ENCODE data around the gene GAS2. TPM values are rescaled to one million over a fixed set of nuclear protein-coding genes. Genes with fewer than 3 reads are reported as not detected.

The GAS2 gene
- total RNA-seq, 4 donors from 2014 or later, result 1.1 to 2.9 (median 2.6) TPM

- H3K9me3 ChIP-seq, result no peaks in the 10 kb centered on the region
- TF ChIP-seq CTCF (IDR thresholded peaks at IDR 0.05 in 4 of 5, conservative IDR thresholded peaks at IDR 0.05 in 1 of 5) (no peak), POLR2A (IDR thresholded peaks at IDR 0.05) (no peak)
- peaks cover 0 to 4% of the 10 kb centered on the region in 2 donors for H3K4me1 ChIP-seq
- no peak overlapping the region for H3K27ac ChIP-seq
- H3K4me3 ChIP-seq, result no peak overlapping the region
- no peak for DNase-seq
- H3K36me3 ChIP-seq, result no peaks in the 10 kb centered on the region
- intact Hi-C loops (cut with DNase I; ENCODE audit: low total_unique reads), result no loop called here
- no peaks in the 10 kb centered on the region for H3K27me3 ChIP-seq
- no peak for ATAC-seq
- in situ Hi-C loops (cut with MboI; ENCODE audit: low sequenced_read_pairs in 4 of 4), result loop anchor here in 1 of 4 donors (25.0 kb wide), 1 partner anchor 441 kb away; the partner anchor contains the start of gene SLC17A6
Observed at GRCh38 chr11:22778642-22779041, 112.2 kb downstream of the GAS2 start.

GRCh38 chr11:22779850-22780249 lies 113.4 kb downstream of the GAS2 start:
- intact Hi-C loops (cut with DNase I; ENCODE audit: low total_unique reads), result no loop called here
- Histone ChIP-seq H3K4me1 (peaks cover 0 to 4% of the 10 kb centered on the region in 2 donors), H3K27me3 (no peaks in the 10 kb centered on the region), H3K4me3 (no peak overlapping the region), H3K9me3 (no peaks in the 10 kb centered on the region), H3K36me3 (no peaks in the 10 kb centered on the region), H3K27ac (no peak overlapping the region)
- in situ Hi-C loops (cut with MboI; ENCODE audit: low sequenced_read_pairs in 4 of 4), result loop anchor here in 2 of 4 donors (10.0 to 25.0 kb wide), 2 partner anchors 443 to 445 kb away; partner anchors contain the start of gene SLC17A6 (in 2 of the 2)
- ATAC-seq (no peak), DNase-seq (no peak)
- TF ChIP-seq POLR2A (IDR thresholded peaks at IDR 0.05), result no peak
- no peak for TF ChIP-seq CTCF (IDR thresholded peaks at IDR 0.05 in 4 of 5, conservative IDR thresholded peaks at IDR 0.05 in 1 of 5)

- intact Hi-C loops (cut with DNase I; ENCODE audit: low total_unique reads), result no loop called here
- Histone ChIP-seq H3K27ac (no peak overlapping the region), H3K4me3 (no peak overlapping the region), H3K27me3 (no peaks in the 10 kb centered on the region), H3K4me1 (peaks cover 0 to 4% of the 10 kb centered on the region in 2 donors), H3K9me3 (no peaks in the 10 kb centered on the region), H3K36me3 (no peaks in the 10 kb centered on the region)
- in situ Hi-C loops (cut with MboI; ENCODE audit: low sequenced_read_pairs in 4 of 4), result loop anchor here in 2 of 4 donors (10.0 to 25.0 kb wide), 2 partner anchors 444 to 446 kb away; partner anchors contain the start of gene SLC17A6 (in 2 of the 2)
- no peak for DNase-seq
- no peak for ATAC-seq
- TF ChIP-seq POLR2A (IDR thresholded peaks at IDR 0.05), result no peak
Observed at GRCh38 chr11:22780952-22781593, 114.7 kb downstream of the GAS2 start.

GRCh38 chr11:22785251-22785650 lies 118.8 kb downstream of the GAS2 start:
- H3K9me3 ChIP-seq, result no peaks in the 10 kb centered on the region
- no peak overlapping the region for H3K4me3 ChIP-seq
- H3K27me3 ChIP-seq, result no peaks in the 10 kb centered on the region
- in situ Hi-C loops (cut with MboI; ENCODE audit: low sequenced_read_pairs in 4 of 4), result loop anchor here in 3 of 4 donors (5.0 to 25.0 kb wide), 3 partner anchors 448 to 450 kb away; partner anchors contain the start of gene SLC17A6 (in 3 of the 3)
- H3K4me1 ChIP-seq, result no peaks in the 10 kb centered on the region
- DNase-seq, result no peak
- H3K27ac ChIP-seq, result no peak overlapping the region
- no peak for ATAC-seq
- H3K36me3 ChIP-seq, result no peaks in the 10 kb centered on the region
- TF ChIP-seq POLR2A (IDR thresholded peaks at IDR 0.05) (no peak), CTCF (IDR thresholded peaks at IDR 0.05 in 4 of 5, conservative IDR thresholded peaks at IDR 0.05 in 1 of 5) (no peak)
- intact Hi-C loops (cut with DNase I; ENCODE audit: low total_unique reads), result loop anchor here (5.0 kb wide), 1 partner anchor 113 kb away; no protein-coding TSS in a partner anchor

GRCh38 chr11:22786475-22786874 lies 120.1 kb downstream of the GAS2 start:
- no peak overlapping the region for H3K27ac ChIP-seq
- in situ Hi-C loops (cut with MboI; ENCODE audit: low sequenced_read_pairs in 4 of 4), result loop anchor here in 3 of 4 donors (5.0 to 25.0 kb wide), 3 partner anchors 449 to 452 kb away; partner anchors contain the start of gene SLC17A6 (in 3 of the 3)
- TF ChIP-seq CTCF (IDR thresholded peaks at IDR 0.05 in 4 of 5, conservative IDR thresholded peaks at IDR 0.05 in 1 of 5), result no peak
- TF ChIP-seq POLR2A (IDR thresholded peaks at IDR 0.05), result no peak
- H3K27me3 ChIP-seq, result no peaks in the 10 kb centered on the region
- no peak for DNase-seq
- no peak overlapping the region for H3K4me3 ChIP-seq
- H3K36me3 ChIP-seq, result no peaks in the 10 kb centered on the region
- ATAC-seq, result no peak
- intact Hi-C loops (cut with DNase I; ENCODE audit: low total_unique reads), result loop anchor here (5.0 kb wide), 1 partner anchor 114 kb away; no protein-coding TSS in a partner anchor
- H3K9me3 ChIP-seq, result no peaks in the 10 kb centered on the region
- H3K4me1 ChIP-seq, result no peaks in the 10 kb centered on the region
